ENCODE results near the gene KLF9.

KLF9 gene

DNA sequence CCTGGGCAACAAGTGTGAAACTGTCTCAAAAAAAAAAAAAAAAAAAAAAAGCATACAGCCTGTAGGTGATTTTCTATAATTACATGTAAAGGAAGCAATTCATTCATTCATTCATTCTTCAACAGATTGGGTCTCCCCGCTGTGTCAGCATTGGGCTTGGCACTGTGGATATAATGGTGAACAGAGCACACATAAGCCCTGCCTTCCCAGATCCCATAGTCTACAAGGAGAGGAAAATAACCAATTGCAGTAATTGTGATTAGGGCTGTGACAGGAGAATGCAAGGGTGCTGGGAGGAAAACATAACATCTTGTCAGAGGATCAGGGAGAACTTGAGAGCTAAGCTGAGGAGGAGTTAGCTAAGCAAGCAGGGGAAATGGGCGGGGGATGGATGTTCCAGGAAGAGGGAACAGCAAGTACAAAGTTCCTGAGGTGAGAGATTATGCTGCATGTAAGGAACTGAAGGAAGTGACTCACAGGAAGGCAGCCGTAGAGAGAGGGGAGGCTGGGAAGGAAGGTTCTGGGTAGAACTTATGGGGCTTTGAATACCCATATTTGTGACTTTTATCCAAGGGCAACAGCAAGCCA lies 24.0 kb upstream of the KLF9 start:
- no peak for TF ChIP-seq ZNF394 (tag by site-specific recombination; IDR thresholded peaks at IDR 0.05; ENCODE audit: borderline replicate concordance)
- TF ChIP-seq ZSCAN30 (tag by site-specific recombination; IDR thresholded peaks at IDR 0.05), result no peak
- TF ChIP-seq ZSCAN23 (tag by site-specific recombination; IDR thresholded peaks at IDR 0.05), result no peak
- TF ChIP-seq, protein P1, sequence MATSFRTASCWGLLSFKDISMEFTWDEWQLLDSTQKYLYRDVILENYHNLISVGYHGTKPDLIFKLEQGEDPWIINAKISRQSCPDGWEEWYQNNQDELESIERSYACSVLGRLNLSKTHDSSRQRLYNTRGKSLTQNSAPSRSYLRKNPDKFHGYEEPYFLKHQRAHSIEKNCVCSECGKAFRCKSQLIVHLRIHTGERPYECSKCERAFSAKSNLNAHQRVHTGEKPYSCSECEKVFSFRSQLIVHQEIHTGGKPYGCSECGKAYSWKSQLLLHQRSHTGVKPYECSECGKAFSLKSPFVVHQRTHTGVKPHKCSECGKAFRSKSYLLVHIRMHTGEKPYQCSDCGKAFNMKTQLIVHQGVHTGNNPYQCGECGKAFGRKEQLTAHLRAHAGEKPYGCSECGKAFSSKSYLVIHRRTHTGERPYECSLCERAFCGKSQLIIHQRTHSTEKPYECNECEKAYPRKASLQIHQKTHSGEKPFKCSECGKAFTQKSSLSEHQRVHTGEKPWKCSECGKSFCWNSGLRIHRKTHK (tag by site-specific recombination; IDR thresholded peaks at IDR 0.05), result no peak
- 0 out of 2 replicates have a peak, but pooled peaks have one; percentile 13 for TF ChIP-seq TRIM28 (IDR thresholded peaks at IDR 0.05; ENCODE audit: borderline replicate concordance, low read length)
- TF ChIP-seq ZFP3 (tag by site-specific recombination; IDR thresholded peaks at IDR 0.05; ENCODE audit: low read depth), result no peak
- TF ChIP-seq, protein P2, sequence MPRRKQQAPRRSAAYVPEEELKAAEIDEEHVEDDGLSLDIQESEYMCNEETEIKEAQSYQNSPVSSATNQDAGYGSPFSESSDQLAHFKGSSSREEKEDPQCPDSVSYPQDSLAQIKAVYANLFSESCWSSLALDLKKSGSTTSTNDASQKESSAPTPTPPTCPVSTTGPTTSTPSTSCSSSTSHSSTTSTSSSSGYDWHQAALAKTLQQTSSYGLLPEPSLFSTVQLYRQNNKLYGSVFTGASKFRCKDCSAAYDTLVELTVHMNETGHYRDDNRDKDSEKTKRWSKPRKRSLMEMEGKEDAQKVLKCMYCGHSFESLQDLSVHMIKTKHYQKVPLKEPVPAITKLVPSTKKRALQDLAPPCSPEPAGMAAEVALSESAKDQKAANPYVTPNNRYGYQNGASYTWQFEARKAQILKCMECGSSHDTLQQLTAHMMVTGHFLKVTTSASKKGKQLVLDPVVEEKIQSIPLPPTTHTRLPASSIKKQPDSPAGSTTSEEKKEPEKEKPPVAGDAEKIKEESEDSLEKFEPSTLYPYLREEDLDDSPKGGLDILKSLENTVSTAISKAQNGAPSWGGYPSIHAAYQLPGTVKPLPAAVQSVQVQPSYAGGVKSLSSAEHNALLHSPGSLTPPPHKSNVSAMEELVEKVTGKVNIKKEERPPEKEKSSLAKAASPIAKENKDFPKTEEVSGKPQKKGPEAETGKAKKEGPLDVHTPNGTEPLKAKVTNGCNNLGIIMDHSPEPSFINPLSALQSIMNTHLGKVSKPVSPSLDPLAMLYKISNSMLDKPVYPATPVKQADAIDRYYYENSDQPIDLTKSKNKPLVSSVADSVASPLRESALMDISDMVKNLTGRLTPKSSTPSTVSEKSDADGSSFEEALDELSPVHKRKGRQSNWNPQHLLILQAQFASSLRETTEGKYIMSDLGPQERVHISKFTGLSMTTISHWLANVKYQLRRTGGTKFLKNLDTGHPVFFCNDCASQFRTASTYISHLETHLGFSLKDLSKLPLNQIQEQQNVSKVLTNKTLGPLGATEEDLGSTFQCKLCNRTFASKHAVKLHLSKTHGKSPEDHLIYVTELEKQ (tag by site-specific recombination; IDR thresholded peaks at IDR 0.05; ENCODE audit: borderline replicate concordance), result no peak
- H3K36me3 ChIP-seq (ENCODE audit: control insufficient read depth in 2 of 2, insufficient read depth in 1 of 2, low read length in 2 of 2), result no peaks in the 10 kb centered on the region
- no peak overlapping the region for H3K4me3 ChIP-seq (ENCODE audit: low read depth, low read length)
- POLR2A ChIA-PET, result interaction anchor here (1.3 kb wide), 1 partner anchor 20 kb away, joined by 6 read pairs; no protein-coding TSS in a partner anchor
- CTCF ChIA-PET, result interaction anchor here (0.6 kb wide), 1 partner anchor 77 kb away, joined by 3 read pairs; no protein-coding TSS in a partner anchor
- no peak overlapping the region for H3K27ac ChIP-seq (ENCODE audit: extremely low read depth, low read depth, low read length)
- H3K9me3 ChIP-seq (ENCODE audit: control insufficient read depth, insufficient read depth, low read depth, low read length), result no peaks in the 10 kb centered on the region
- H3K4me1 ChIP-seq (ENCODE audit: control insufficient read depth, insufficient read depth, low read length), result no peaks in the 10 kb centered on the region

DNA sequence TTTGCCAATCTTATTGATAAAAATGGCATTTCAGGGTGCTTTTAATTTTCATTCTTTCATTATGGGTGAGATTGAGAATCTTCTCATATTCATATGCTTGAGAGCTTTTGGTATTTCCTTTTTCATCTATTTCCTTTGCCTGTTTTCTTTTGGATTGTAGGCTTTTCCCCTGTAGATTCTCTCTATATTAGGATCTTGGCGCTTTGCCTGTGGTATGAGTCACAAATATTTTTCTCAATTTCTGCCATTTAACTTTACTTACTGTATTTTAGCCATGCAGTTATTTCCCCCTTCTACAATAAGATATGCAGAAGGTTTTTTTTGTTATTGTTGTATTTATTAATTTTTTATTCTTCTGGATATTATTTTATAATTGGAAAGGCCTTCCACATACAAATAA lies 21.5 kb upstream of the KLF9 start:
- Histone ChIP-seq H3K4me1 (ENCODE audit: control insufficient read depth, insufficient read depth, low read length) (no peaks in the 10 kb centered on the region), H3K27ac (ENCODE audit: extremely low read depth, low read depth, low read length) (no peak overlapping the region), H3K9me3 (ENCODE audit: control insufficient read depth, insufficient read depth, low read depth, low read length) (no peaks in the 10 kb centered on the region), H3K4me3 (ENCODE audit: low read depth, low read length) (no peak overlapping the region), H3K36me3 (ENCODE audit: control insufficient read depth in 2 of 2, insufficient read depth in 1 of 2, low read length in 2 of 2) (no peaks in the 10 kb centered on the region)
- ChIA-PET CTCF (interaction anchor here (1.2 to 1.3 kb wide), 2 partner anchors 8 to 9 kb away, joined by 3 to 6 read pairs; no protein-coding TSS in a partner anchor), POLR2A (no interaction called here)
- peak; percentile 45; the same call in 1 of the 2 replicates for TF ChIP-seq PRDM1 (tag by site-specific recombination; IDR thresholded peaks at IDR 0.05)
- TF ChIP-seq MEIS1 (CRISPR knock-in tag; IDR thresholded peaks at IDR 0.05; ENCODE audit: borderline replicate concordance), result no peak

DNA sequence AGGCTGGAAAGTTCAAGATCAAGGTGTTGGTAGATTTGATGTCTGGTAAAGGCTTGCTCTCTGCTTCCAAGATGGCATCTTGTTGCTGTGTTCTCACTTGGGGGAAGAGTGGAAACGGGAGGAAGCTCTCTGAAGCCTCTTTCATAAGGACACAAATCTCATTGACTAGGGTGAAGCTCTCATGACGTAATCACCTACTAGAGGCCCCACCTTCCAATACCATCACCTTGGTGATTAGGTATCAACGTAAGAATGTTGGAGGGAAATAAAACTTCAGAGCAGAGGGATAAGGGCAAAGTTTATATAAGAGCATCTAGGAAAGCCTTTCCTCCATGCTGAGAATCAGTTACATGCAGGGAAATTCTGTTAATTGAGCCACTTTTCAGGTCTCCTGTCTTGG lies 15.4 kb upstream of the KLF9 start:
- no peak overlapping the region for H3K27ac ChIP-seq (ENCODE audit: extremely low read depth, low read depth, low read length)
- POLR2A ChIA-PET, result interaction anchor here (0.7 to 2.6 kb wide), 3 partner anchors 9 to 15 kb away, joined by 3 to 19 read pairs (median 3); partner anchors contain the start of gene KLF9
- no peak overlapping the region for H3K4me3 ChIP-seq (ENCODE audit: low read depth, low read length)
- H3K36me3 ChIP-seq (ENCODE audit: control insufficient read depth in 2 of 2, insufficient read depth in 1 of 2, low read length in 2 of 2), result no peaks in the 10 kb centered on the region
- CTCF ChIA-PET, result no interaction called here
- H3K9me3 ChIP-seq (ENCODE audit: control insufficient read depth, insufficient read depth, low read depth, low read length), result no peaks in the 10 kb centered on the region
- no peaks in the 10 kb centered on the region for H3K4me1 ChIP-seq (ENCODE audit: control insufficient read depth, insufficient read depth, low read length)
- TF ChIP-seq HOXD13 (CRISPR knock-in tag; IDR thresholded peaks at IDR 0.05; ENCODE audit: borderline replicate concordance) (no peak), ZNF16 (tag by site-specific recombination; IDR thresholded peaks at IDR 0.05; ENCODE audit: low read depth) (no peak), ZNF596 (tag by site-specific recombination; IDR thresholded peaks at IDR 0.05) (no peak), ZNF521 (tag by site-specific recombination; IDR thresholded peaks at IDR 0.05) (no peak), ZNF2 (tag by site-specific recombination; IDR thresholded peaks at IDR 0.05) (no peak), TCF7L2 (IDR thresholded peaks at IDR 0.05; ENCODE audit: borderline replicate concordance, low read depth, low read length) (no peak), BCL11A (tag by site-specific recombination; IDR thresholded peaks at IDR 0.05; ENCODE audit: low read depth) (no peak), ZNF311 (tag by site-specific recombination; IDR thresholded peaks at IDR 0.05; ENCODE audit: borderline replicate concordance) (no peak), ZNF426 (tag by site-specific recombination; IDR thresholded peaks at IDR 0.05) (no peak), ZNF670 (tag by site-specific recombination; IDR thresholded peaks at IDR 0.05; ENCODE audit: low read depth) (no peak), IKZF3 (tag by site-specific recombination; IDR thresholded peaks at IDR 0.05) (no peak), ZNF292 (tag by site-specific recombination; IDR thresholded peaks at IDR 0.05; ENCODE audit: borderline replicate concordance, low read depth) (no peak), SALL2 (tag by site-specific recombination; IDR thresholded peaks at IDR 0.05; ENCODE audit: borderline replicate concordance) (no peak)
- TF ChIP-seq, protein P3, sequence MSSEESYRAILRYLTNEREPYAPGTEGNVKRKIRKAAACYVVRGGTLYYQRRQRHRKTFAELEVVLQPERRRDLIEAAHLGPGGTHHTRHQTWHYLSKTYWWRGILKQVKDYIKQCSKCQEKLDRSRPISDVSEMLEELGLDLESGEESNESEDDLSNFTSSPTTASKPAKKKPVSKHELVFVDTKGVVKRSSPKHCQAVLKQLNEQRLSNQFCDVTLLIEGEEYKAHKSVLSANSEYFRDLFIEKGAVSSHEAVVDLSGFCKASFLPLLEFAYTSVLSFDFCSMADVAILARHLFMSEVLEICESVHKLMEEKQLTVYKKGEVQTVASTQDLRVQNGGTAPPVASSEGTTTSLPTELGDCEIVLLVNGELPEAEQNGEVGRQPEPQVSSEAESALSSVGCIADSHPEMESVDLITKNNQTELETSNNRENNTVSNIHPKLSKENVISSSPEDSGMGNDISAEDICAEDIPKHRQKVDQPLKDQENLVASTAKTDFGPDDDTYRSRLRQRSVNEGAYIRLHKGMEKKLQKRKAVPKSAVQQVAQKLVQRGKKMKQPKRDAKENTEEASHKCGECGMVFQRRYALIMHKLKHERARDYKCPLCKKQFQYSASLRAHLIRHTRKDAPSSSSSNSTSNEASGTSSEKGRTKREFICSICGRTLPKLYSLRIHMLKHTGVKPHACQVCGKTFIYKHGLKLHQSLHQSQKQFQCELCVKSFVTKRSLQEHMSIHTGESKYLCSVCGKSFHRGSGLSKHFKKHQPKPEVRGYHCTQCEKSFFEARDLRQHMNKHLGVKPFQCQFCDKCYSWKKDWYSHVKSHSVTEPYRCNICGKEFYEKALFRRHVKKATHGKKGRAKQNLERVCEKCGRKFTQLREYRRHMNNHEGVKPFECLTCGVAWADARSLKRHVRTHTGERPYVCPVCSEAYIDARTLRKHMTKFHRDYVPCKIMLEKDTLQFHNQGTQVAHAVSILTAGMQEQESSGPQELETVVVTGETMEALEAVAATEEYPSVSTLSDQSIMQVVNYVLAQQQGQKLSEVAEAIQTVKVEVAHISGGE (tag by site-specific recombination; conservative IDR thresholded peaks at IDR 0.05; ENCODE audit: low read depth), result no peak

Measured in HEK293 (cell line).